ENCODE data around the gene DCDC2C.

DCDC2C gene

DNA sequence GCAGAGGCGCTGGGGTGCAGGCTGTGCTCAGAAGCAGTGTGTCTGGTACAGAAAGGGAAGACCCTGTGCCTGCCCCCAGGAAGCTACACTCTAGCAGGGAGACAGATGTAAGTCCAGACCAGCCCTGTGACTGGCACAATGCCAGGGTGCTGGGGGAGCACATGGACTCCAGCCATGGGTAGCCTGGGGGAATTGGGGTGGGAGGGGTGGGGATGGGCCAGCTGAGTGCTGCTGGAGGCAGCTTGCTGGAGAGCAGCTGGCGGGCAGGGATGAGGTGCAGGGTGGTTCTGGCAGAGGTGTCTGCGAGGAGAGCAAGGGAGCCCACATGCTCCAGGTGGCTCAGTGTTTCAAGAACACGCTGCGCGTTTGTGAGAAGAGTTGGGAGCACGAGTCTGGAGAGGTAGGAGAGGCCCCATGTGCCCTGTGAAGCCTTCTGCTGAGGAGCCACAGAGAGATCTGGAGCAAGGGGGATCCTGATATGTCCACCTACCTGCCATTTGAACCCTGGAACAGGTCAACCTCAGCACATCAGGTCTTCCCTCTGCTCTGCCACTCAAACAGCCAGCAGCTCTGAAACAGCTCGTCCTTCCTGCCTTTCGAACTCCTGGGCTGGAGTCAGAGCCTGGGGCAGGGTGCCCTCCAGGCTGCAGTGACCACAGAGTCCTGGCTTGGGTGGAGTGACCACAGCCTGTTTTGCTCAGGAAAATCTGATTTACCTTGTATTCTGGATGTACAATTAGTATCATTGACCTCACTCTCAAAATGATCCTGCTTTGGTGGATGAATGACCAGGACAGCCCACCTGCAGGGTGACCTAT, 30.3 kb upstream of the DCDC2C start:
- DNase-seq (ENCODE audit: low read depth): no peak

DNA sequence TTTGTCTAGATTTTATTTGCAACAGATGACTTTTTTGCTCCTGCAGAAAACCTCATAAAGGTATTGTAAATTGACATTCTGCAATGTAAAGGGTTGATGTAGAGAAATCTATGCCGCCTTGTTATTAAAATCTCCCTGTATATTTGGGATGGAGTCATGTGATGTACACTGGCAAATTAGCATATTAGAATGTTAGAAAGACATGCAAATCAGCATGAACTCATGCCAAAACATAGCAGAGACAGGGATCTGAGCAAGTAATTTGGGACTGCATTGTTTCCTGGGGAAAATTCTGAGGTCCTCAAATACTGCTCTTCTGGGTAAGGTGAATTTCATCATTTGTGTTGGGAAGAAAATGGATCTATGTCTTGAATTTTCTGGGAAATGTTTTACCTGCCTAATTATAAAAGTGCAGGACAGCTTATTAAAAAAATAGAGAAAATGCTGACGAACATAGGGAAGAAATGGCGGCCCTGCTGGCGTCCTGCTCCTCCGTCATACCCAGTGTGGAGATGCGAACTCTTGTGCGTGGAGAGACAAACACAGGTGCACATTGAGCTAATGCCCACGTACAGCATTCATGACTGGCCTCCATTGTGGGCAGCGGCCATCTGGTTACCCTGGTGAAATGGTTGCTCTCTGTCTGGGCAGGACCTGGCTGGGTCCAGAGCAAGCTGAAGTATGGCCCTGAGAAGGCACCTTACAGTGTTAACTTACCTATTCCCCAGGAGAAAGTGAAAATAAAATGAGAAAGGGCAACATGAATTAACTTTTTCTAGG, 29.1 kb upstream of the DCDC2C start:
- DNase-seq (ENCODE audit: low read depth): no peak

DNA sequence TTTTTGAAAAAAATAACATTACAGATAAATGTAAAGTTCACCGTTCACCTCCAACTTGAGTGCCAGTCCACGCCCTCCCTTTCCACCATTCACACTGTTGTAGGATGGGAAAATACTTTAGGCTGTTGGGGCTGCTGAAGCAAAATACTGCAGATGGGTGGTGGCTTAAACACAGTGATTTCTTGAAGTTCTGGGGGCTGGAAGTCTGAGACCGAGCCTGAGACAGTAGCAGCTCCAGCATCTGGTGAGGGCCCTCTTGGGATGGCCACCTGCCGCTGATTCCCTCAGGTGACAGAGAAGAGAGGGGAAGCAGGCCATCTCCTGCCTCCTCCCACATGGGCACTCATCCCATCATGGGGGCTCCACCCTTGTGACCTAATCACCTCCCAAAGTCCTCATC, 27.7 kb upstream of the DCDC2C start:
- DNase-seq (ENCODE audit: low read depth): no peak

DNA sequence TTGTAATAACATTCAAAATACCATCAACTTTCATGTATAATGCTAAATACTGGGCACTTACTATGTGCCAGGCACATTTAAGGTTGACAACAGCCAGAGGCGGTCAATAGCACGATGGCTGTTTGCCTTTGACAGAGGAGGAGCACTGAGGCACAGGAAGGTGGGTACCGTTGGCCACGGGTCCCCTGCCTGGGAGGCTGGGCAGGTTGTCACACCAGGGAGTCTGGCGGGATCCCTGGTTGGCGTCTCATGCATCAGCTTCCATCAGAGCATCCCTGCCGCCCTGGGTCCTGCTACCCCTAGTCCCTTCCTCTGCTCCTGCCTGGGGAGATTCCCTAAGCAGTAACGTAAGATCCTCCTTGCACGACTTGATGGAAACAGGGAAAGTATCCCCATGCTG, 25.9 kb upstream of the DCDC2C start:
- DNase-seq (ENCODE audit: low read depth): no peak

DNA sequence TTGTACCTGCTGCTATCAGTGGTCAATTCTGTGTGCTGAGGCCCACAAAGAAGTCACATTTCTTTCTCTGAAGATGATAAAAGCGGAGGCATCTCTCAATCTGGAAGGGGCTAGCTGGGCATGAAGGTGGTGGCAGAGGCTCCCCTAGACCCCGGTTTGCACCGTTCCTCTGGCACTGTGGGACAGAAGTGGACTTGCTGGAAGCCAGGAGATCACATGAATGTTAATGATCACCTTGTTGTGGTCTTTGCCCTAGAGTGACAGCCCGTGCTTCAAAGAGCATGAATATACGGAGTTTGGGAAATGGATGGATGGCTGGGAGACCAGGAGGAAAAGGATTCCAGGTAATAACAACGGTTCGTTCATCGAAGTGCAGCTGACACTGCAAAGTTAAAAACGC, 25.2 kb upstream of the DCDC2C start:
- no peak for DNase-seq (ENCODE audit: low read depth)

DNA sequence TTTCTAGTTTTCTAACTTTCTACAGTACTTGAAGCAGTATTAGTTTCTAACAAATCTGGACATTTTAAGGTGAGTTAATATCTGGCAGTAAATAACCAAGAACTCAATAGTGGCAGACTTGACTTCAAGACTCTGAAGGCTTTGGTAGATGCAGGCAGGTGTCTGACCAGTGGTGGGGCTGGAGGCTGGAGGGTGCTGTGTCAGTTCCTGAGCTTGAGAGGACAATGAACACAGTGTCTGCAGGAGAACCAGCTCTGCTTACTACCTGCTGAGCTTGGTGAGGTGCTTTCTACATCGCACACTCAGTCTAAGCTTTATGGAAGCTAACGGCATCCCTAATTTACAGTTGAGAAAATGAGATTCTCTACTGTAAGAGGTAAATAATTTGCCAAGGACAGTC, 24.2 kb upstream of the DCDC2C start:
- no peak for DNase-seq (ENCODE audit: low read depth)

DNA sequence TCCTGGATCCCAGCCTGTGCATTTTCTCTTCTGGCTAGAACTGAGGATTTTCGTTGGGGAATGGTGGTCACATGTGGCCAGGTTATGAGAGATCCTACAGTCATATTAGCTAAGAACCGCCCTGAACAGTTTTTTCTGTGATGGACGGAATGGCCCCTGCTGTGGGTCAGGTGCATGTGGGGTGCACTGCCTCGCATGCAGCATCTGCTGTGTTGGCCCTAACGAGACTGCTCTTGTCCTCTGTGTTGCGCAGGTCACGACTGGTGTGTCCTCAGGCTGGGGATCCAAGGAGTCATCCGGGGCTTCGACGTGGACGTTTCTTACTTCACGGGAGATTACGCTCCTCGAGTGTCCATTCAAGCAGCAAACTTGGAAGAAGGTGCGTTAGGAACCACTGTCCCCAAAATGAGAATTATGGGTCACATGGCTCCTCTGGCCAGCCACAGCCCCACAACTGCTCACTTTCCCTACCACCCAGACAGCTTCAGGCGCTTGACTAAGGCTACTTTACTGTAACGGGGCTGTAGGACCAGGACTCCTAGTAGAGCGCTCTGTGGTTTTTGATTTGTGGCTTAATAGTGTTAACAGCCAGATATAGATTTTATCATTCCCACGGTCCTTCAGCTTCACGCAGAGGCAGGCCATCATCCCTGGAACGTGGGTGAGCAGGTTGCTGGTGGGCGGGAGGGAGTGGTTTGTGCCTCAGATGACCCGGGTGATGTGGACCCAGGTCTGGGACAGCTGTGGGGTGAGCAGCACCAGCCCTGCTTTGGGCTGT, 23.6 kb upstream of the DCDC2C start:
- DNase-seq (ENCODE audit: low read depth): no peak

DNA sequence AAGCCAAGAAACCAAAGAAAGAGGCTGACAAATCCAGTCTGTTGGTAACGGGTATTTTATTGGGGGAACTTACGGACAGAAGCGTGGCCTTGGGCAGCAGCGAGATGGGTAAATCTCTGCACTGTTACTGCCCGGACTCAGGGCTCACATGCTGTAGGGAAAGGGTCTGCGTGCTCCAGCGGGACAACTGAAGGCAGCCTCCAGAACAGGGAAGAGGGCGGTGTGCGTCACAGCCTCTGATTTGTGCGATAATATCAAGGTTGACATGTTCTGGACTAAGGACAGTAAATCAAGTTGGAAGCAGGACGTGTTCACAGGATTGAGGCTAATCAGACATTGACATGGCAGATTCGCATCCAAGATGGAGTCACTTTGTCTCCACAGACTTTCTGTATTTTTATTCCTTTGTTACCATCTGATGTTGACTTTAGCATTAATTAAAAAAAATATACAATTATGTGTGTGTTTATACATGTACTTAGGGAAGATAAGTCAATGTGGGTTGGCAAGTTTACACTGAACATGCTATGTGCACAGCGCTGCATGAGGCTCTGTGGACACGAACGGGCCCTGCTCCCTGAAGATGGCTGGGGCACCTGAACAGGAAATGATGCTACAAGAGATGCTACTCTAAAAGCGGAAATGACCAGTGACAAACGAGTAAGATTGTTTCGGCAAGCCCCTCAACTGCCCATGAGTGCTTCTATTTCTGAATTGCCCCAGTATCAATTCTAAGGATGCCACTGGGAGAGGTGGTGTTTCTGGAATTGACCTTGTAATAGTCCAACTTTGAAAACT, 22.6 kb upstream of the DCDC2C start:
- DNase-seq (ENCODE audit: low read depth): no peak

DNA sequence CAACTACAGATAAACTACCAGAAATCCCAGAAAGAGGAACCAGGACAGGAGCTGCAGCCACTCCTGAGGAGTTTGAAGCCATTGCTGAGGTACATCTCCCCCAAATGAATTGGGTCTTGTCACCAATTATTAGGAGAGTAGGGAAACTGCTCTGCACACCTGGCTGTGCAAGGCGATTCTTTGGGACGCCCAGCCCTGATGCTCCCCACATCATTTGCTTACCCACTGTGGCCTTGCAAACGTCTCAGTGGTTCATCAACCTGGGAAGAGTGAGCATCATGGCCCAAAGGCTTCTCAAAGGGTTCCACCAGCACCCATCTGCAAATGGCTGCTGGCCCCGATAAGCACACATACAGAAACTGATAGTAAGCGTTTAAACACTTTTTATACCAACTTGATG, 21.8 kb upstream of the DCDC2C start:
- DNase-seq (ENCODE audit: low read depth): no peak

DNA sequence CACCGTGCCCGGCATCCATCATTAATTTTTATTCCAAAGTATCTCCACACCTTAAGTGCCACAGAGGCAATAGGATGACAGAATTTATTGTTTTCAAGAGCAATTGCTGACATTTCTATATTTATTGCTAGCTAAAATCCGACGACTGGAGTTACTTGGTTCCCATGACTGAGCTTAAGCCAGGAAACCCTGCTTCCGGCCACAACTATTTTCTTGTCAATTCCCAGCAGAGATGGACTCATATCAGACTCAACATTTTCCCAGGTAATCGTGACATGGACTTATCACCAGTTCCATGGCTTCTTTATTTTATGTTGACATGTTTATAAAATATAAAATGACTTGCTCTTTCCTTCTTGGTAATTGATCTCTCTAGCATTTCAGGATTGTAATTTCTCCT, 20.6 kb upstream of the DCDC2C start:
- DNase-seq (ENCODE audit: low read depth): no peak

DNA sequence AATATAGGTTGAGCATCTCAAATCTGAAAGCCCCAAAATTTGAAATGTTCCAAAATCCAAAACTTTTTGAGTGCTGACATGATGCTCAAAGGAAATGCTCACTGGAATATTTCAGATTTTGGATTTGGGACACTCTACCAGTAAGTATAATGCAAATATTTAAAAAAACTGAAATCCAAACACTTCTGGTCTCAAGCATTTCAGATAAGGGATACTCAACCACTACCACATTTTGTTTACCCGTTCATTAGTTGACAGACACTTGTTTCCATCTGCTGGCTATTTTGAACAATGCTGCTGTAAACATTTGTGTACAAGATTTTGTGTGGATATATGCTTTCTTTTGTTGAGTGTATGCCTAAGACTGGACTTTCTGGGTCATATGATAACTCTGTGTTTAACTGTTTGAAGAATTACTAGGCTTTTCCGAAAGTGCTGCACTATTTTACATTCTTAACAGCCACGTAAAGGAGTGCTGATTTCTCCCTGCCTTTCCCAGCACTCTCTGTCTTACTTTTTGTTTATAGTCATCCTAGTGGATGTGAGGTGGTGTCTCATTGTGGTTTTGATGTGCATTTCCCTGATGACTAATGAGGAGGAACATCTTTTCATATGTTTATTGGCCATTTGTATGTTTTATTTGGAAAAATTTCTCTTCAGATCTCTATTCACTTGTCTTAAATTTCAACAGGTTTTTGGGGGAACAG, 19.5 kb upstream of the DCDC2C start:
- no peak for DNase-seq (ENCODE audit: low read depth)

DNA sequence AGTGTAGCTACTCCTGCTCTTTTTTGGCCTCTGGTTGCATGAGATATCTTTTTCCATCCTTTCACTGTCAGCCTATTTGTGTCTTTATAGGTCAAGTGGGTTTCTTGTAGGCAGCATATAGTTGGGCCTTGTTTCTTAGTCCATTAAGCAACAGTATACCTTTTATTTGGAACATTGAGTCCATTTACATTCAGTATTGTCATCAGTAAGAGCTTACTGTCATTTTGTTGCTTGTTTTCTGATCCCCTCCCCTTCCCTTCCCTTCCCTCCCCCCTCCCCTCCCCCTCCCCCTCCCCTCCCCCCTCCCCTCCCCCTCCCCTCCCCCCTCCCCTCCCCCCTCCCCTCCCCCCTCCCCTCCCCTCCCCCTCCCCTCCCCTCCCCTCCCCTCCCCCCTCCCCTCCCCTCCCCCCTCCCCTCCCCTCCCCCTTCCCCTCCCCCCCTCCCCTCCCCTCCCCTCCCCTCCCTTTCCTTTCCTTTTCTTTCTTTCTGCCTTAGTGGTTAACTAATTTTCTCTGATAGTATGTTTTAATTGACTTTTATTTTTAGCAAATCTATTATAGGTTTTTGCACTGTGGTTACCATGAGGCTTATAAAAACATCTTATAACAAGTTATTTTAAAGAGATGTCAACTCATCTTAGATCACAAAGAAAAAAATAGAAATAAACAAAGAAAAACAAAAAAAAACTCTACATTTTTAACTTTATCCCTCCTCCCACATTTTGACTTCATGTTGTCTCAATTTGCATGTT, 13.2 kb upstream of the DCDC2C start:
- DNase-seq (ENCODE audit: low read depth): no peak

DNA sequence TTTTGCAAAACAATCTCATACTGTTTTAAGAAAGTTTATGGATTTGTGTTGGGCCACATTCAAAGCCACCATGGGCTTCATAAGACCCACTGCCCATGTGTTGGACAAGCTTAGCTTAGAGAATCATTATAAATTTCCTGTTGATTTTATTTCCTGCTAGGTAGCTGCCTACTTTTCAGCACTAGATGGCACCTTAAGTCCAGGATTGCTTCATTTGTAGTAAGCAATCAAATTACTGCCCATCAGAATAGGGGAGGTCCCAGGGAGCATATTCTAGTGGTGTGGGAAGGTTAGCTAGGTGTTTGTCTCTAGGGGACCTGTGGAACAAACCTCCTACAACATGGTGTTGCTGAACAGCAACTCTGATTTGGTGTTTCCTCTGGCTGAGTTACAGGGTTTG, 11.0 kb upstream of the DCDC2C start:
- DNase-seq (ENCODE audit: low read depth): no peak

DNA sequence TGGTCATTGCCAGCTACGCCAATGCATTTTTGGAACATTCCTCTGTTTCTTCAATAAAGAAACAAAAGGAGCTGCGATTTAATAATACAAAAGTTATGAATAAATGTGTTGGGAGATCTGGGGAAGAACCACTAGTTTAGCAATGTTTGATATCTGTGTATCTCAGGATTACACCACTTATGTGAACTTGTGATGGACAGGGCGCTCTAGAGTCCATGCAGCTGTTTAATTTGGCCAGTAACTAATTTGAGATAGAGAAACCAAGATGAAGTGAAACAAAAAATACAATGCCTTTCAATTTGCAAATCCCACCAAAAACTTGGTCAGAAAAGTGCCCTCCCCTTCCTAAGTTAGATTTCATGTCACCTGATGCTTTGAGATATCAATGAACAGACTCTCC, 6.8 kb upstream of the DCDC2C start:
- DNase-seq (ENCODE audit: low read depth): no peak

DNA sequence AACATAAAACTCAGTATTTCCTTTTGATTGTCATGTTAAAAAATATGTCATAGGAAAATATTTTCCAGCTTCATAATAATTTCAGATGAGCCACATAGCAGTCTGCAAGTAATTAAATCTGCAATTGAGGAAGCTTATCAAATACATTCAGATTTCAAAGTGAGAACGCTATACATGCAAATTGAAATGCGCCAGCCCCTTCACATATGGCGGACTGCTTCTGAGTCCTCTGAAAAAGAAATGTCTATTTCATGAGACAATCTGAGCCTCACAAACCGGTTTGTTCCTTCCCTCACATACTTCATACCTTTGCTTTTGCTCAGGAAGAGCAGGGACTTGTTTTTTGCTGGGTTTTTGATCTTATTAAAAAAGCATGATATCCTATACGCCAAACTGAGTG, 2.3 kb upstream of the DCDC2C start:
- no peak for DNase-seq (ENCODE audit: low read depth)

DNA sequence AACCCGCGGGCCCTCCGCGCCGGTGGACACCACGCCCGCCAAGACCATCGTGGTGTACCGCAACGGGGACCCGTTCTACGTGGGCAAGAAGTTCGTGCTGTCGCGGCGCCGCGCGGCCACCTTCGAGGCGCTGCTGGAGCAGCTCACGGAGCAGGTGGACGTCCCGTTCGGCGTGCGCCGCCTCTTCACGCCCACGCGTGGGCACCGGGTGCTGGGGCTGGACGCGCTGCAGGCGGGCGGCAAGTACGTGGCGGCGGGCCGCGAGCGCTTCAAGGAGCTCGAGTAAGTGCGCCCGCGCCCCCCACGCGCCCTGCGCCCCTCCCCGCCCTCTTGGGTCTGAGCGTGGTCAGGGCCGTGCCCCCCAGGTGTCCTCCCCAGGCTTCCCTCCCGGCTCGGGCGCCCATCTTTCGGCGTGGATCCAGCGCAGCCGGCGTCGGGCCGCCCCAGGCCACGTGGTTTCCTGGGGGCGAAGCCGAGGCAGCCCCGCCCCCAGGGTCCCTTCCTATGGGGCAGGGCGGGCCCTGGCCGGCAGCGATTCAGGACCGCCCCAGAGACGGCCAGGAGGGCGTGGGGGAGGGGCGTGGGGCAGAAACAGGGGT, 481 bp downstream of the DCDC2C start:
- no peak for DNase-seq (ENCODE audit: low read depth)

DNA sequence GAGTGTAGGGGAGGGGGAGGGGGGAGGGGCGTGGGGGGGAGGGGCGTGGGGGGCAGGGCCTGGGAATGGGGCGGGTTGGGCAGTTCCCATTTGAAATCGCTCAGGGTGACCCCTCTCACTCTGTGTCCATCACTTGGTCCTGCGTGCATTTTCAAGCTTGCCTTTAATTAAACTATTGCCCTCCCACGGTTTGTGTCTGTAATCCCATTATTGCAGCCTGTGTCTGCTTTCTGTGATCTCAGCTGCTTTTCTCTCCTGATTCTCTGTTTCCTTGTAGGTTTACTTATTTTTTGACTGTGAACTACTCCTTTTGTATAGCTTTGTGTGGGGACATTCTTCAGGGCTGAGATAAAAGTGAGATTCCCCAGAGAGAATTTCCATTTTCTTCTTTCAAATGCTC, 1.3 kb downstream of the DCDC2C start:
- no peak for DNase-seq (ENCODE audit: low read depth)

DNA sequence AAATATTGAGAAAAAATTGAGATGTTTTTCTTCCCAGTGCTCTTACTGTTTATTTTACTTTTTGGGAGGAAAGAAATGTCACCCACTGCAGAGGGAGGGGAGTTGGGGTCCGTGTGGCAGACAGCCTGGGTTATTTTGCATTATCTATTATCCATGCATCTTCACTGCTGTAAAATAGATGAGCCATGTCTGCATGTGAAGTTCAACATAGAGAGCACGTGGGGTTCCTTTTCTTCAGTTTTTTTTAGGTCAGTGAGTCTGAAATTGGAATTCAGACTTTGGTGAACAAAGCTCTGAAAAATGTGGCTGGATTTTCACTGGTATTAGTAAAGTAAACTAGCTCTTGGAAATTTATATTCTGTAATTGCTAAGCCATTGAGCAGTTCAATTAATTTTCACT, 2.4 kb downstream of the DCDC2C start:
- DNase-seq (ENCODE audit: low read depth): no peak

DNA sequence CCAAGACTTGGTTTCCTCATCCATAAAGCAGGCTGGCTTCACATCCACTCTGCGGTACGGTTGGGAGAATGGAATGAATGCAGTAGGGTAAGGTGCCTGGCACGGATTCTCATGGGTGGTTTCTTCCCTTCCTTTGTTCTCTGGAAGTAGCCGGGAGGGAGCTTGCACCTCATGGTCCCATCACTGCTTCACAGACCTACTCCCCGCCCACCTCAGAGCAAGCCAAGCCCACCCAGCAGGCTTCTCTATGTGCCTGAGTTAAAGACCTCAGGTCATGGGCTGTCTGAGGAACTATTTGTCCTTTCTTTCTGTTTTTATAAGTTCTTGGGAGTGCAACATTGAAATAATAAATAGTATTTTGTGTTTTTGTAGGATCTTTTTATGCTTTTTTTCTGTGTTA, 3.5 kb downstream of the DCDC2C start:
- no peak for DNase-seq (ENCODE audit: low read depth)

DNA sequence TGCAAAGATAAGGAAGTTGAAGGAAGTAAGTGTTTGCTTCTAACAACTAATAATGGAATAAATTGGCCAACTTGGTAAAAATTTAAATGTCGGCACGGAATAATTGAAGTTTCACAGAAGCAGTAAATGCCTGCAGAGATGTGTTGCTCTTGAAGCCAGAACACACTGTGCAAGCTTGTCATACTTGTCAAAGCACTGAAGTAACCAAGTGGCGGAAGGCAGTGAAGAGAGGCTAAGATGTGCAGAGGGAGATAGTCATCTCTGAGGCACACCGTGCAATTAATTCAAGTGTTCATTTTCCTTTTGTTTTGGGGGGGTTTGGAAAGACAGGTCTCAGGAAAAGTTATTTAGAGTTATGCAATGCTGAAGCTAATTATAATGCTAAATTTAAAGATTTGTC, 5.2 kb downstream of the DCDC2C start:
- DNase-seq (ENCODE audit: low read depth): no peak
